Limb (tissue), 2 donors: ENCODE measurements around the gene FNBP1.

Source experiments
- DNase-seq, 2 donors: peaks; one replicate each; pipeline ENCODE4 v3.0.0-alpha.2; 2016; ENCODE audit errors: extremely low spot score in 2 of 2

FNBP1 gene

DNA sequence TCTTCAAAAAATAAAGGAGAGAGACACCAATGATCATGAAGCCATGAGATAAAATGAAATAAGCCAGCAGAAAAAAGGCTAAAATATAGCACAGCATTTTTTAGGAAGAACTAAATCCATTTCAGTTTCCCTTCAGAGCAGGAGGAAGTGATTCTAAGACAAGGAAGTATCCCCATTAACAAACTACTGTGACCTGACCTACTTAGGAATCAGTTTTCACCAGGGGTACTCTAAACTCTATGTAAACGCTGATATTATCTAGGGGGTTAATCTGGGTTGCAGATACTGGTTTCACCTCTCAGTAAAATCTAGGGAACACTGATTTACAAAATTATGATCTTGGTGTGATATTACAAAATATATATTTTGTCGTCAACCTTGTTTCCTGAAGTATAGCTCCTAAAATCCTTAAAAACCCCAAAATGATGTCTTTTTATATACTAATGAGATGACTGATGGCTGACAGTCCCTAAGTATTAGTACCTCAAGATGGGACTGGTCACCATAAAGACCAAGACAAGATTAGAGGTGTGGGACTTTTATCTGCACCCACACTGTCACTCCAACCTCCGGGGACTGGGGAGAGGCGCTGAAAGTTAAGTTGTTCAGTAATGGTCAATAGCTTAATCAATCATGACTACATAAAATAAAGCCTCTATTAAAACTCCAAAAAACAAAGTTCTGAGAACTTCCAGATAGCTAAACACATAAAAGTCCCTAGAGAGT is 2.9 kb upstream of the FNBP1 start:
- no peak for DNase-seq

DNA sequence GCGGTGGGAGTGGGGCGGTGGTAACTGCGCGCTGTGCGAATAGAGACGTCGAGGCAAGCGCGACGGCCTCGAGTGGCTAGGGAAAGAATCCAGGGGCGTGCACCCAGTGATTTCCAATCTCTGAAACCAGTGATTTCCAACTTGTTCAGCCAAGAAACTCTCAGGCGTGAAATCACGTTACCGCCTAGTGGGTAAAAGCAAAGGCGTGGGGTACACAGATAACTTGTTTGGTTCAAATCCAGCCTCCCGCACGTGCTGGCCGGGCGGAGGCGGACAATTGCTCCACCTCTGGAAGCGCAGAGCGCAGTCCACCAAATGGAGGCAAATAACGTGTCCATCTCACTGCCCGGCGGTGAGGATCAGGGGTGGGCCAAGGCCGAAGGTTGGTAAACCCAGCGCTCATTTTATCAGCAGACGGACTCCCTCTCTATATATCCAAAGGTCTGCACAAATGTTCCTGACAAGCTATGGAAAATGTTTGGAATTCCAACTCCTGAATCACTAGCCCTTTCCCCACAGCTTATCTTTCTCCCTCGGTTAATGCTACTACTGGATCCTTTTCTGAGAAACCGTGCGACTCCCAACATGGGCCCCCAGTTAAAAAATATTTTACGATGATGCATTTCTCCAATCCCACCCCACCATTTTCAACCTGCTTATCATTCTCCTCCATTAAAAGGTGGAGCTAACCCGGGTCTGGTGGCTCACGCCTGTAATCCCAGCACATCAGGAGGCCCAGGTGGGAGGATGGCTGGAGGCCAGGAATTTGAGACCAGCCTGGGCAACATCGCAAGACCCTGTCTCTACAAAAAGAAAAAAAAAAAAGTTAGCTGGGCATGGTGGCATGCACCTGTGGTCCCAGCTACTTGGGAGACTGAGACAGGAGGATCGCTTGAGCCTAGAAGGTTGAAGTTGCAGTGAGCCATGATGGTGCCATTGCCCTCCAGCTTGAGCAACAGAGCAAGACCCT is 950 bp upstream of the FNBP1 start:
- DNase-seq: peak in 1 of 2 donors; percentile 62

DNA sequence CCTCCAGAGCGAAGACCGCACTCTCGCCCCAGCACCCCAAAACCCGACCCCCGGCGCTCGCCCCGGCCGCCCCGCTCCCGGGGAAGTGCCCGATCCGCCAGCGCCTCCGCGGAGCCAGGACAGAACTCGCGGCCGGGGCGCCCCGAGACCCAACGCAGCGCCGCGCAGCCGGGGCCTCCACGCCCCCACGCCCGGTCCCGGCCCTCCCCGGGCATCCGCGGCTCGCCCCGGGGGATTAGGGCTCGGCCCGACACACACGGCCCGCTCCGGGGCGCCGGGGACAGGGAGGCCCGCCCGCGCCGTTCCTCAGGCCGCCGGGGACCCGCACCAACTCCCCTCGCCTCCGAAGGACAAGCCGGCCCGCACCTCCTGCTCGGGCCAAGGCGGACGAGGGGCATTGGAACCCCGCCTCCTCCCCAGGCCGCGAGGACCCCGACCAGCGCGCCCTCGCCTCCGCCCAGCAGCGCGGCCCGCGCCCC is 544 bp downstream of the FNBP1 start:
- DNase-seq: no peak

DNA sequence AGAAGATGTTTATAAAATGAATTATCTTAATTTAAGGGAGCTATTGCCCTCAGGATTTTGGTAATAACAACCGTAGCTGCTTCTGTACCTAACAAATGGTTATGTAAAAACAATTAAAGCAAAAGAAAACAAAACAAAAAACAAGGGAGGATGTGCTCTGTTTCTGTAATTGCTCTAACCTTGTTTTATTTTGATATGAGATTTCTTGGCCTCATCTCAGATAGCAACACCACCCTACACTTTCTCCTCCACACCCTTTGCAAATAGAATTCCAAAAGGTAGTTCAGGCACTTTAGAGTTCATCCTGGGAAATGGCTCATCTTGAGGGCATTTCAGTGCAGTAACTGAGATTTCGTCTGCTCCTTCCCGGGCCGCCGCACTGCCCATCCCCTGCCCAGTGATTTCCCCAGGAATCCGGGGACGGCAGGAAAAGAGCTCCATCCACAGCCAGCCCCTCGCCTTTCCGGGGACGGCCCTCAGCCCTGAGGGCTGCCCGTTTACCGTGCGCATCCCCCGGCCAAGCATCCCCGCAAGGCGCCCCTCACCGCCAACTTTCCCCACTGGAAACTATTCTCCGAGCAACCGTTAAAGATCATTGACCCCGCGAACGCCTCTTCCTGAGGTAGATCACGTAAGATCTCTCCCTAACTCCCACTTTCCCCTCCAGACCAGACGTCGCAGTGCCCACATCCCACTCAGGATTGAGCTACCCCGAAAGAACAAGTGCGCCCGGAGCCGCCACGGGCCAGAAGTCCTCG is 1.2 kb downstream of the FNBP1 start:
- DNase-seq: peak in 1 of 2 donors; percentile 54

DNA sequence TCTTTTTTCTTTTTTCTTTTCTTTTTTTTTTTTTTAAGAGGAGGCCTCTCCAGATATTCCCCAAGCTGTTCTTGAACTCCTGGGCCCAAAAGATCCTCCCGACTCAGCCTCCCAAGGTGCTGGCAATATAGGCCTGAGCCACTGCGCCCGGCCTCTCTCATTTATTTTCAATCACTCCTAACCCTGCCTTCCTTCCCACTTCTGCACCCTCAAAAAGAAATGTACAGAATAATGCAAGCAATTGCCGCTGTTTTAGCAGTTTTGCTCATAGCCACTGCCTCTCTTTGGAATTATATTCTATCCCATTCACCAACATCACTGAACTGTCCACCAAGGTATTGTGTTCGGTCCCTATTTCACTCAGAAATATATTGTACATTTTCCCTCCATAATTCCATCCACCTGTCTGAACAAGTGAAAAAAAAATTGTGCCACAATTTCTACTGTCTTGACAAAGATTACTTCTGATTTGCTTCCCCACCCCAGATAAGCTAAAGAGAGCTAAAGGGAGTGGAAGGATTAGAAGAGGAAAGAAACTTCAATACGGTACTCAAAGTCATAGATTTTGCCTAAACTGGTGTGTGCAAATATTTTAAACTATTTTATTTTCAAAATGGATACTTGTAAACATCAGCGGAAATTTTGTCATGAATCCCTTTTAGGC is 1.9 kb downstream of the FNBP1 start:
- DNase-seq: no peak

DNA sequence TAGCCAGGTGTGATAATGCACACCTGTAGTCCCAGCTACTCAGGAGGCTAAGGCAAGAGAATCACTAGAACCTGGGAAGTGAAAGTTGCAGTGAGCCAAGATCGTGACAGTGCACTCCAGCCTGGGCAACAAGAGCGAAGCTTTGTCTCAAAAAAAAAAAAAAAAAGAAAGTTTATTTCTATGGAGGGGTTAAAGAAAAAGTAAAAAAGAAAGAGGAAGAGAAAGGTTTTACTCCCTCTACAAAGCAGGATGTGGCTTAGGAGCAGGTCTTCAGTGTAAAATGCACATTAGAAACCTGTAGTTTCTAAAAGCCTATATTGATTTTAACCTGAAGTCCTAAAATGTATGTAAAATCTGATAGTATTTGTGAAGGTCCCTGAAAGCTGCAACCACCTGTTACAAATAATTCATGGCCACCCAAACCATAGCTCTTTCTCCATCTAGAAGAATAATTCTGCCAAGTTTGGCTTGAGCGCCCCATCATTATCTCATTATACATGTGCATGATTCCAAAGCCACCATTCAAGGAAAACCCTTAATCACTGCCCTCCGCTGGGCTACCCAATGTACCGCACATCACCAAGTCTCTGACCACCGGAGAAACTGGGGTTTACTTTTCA is 3.4 kb downstream of the FNBP1 start:
- no peak for DNase-seq

DNA sequence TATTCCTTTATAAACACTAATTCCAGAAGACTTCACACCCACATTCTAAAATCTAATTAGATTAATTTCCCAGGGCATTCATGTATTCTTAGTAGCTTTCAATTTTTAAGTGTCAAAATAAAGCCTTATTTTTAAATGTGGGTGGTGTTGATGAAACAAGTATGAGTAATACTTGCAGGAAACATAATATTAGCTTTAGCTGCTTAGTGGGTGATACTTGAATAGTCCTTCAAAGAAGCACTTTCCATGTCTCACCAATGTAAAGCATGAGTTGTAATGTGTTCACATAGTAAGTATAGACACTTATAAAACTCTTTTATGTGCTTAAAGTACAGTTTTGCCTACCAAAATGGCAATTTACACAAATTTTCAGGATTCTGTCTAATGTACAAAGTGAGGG is 6.9 kb downstream of the FNBP1 start:
- no peak for DNase-seq

DNA sequence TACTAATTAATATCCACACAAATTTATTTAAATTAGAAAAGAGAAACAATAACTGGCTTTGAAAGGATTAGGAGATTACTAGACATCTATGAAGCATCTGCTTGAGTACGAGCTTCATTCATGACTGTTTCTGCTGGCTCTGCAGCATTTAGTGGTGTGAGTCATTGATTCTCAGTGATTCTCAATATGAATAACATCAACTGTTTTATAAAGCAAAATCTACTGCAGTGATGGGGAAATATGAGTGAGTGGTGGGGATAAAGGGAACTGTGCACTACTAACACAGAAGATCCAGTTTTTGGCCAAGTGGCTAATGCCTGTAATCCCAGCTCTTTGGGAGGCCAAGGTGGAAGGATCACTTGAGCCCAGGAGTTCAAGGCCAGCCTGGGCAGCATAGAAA is 8.4 kb downstream of the FNBP1 start:
- no peak for DNase-seq

DNA sequence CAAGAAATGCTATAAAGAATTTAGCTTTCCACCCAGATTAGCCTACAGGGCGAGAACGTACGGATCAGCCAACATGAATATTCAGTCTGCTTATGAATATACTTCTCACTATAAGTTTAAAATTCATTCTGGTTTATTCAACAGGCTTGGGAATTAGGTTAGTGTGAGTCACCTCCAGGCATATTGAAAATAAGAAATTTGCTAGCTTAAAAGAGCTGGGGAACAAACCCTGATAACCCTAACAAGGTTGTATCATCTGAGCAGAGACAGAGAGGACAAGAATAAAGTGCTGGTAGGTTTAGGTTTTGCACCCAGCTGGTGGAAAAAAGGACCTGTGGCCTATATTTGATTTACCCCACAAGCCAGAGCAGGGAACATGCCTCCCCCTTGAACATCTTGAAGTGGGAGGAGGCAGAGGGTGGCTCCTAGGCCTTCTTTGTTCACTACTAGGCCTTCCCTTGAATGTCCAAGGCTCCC is 12.3 kb downstream of the FNBP1 start:
- no peak for DNase-seq

DNA sequence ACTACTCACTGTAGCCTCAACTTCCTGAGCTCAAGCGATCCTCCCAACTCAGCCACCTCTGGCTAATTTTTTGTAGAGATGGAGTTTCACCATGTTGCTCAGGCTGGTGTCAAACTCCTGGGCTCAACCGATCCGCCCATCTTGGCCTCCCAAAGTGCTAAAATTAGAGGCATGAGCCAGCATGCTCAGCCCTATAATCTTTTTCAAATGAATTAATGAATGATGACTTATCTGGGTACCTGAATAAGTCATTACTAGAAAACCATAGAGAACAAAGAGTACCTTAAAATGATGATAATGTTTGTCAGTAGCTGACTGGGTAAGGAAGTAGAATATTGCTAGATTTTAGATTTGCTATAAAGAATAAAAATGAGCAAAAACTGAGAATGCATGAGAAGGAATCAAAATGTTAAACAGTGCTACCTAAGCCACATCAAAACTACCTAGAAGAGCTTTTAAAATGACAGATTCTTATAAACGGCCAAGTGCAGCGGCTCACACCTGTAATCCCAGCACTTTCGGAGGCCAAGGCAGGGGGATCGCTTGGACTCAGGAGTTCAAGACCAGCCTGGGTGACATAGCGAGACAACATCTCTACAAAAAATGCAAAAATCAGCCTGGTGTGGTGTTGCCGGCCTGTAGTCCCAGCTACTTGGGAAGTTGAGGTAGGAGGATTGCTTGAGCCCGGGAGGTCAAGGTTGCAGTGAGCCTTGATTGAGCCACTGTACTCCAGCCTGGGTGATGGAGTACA is 13.6 kb downstream of the FNBP1 start:
- DNase-seq: no peak

DNA sequence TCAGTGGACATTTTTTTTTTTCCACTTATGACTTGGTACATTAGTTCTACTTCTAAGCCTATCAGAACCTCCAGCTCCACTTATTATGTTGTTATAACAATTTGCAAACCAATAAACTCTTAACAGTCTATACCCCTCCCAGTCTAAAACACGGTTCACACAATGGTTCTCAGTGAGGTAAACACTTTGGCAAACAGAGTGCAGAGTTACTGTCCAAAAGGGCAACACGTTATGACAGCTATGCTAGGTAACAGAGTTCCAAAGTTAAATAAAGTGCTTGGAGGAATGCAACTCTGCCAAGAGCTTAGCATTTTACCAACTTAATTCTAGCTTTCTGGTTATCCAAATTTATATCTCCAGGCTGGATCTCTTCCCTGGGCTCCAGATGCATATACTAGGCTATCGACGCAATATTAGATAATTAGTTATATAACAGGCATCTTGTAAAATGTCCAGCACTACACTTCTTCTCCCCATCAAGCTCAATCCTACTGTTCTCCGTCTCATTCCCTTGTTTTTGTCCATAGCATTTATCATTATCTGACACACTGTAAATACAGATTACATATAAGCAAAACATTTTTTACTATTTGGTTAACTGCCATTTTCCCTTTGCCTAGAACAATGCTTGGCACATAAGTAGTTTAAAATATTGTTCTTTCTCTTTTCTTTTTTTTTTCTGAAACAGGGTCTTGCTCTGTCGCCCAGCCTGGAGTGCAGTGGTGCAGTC is 14.3 kb downstream of the FNBP1 start:
- DNase-seq: no peak

DNA sequence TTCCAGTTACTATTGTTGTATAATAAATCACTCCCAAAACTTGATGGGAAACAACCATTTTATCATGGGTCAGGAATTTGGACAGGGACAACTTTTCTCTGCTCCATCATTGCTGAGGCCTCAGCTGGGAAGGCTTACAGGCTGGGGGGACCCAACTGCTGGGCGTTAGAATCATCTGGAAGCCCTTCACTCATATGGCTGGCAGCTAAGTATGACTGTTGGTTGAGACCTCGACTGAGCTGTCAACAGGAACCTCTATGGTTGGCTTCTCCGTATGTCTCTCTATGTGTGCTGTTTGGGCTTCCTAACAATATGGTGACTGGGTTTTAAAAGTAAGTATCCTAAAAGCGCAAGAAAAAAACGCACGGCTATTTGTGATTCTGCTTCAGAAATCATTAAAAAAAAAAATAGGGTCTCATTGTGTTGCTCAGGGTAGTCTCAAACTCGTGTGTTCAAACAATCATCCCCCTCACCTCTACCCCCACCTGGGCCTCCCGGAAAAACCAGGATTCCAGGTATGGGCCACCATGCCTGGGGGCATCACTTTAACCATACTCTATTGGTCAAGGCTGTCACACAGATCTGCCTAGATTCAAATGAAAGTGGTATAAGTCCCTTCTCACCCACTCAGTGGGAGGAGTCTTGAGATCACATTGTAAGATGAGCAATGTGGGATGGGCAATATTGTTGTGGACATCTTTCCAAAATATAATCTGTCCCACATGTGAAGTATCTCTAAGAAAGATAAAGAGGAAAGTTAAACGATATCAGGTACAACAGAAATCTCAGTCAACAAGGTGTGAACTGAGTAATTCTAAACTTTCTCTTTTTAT is 15.2 kb downstream of the FNBP1 start:
- DNase-seq: no peak

DNA sequence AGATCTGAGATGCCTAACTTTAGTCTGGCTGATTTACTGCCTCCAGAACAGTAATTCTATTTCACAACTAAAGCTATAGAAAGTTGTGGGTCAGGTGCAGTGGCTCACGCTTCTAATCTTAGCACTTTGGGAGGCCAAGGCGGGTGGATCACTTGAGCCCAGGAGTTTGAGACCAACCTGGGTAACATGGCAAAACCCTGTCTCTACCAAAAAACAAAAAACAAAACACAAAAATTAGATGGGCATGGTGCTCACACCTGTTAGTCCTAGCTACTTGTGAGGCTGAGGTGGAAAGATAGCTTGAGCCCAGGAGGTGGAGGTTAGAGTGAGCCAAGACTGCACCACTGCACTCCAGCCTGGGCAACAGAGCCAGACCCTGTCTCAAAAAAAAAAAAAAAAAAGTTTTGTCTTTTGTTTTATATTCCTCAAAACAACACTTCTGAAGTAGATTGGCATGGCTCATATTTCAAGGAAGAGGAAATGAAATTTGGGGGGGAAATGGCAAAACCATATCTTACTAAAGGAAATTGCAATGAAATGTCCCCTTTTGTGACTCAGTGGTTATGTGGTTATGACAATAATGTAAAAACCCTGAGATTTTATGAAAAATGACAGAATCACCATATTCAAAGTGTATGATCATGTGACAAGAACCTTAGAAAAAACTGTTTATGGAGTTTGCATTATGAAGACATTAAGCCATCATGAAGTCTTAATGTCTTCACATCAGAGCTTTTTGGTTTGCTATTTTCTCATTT is 16.2 kb downstream of the FNBP1 start:
- no peak for DNase-seq

DNA sequence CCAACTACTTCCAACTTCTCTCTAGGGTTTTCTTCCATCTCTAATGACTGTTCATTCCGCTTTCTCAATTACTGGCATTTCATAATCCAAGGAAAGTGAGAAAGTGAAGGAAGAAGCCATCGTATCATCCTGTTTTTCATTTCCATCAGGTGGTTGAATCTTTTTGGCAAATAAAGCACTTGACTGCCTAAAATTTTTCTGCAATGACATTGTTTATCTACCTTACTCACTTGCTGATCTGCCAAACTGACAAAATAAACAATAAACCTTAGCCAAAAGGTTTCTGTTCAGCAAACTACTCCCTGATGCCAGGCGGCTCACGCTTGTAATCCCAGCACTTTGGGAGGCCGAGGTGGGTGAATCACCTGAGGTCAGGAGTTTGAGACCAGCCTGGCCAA is 18.4 kb downstream of the FNBP1 start:
- DNase-seq: no peak

DNA sequence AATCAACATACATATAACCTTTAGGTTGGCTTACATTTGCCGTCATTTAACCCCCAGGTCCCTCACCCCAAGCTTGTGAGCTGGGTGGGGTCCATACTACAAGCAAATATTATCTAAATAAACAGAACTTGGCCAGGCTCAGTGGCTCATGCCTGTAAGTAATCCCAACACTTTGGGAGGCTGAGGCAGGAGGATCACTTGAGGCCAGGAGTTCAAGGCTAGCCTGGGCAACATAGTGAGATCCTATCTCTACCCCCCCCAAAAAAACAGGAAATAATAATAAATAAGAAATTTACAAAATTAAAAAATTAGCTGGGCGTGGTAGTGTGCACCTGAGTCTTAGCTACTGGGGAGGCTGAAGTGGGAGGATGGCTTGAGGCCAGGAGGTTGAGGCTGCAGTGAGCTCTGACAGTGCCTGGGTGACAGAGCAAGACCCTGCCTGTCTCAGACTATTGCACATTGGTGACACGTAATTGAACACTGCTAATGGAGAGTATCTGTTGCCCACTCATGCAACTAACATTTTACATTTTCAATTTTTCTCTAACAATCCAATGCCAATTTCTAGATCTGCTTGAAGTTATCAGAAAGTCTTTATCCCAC is 18.9 kb downstream of the FNBP1 start:
- DNase-seq: no peak

DNA sequence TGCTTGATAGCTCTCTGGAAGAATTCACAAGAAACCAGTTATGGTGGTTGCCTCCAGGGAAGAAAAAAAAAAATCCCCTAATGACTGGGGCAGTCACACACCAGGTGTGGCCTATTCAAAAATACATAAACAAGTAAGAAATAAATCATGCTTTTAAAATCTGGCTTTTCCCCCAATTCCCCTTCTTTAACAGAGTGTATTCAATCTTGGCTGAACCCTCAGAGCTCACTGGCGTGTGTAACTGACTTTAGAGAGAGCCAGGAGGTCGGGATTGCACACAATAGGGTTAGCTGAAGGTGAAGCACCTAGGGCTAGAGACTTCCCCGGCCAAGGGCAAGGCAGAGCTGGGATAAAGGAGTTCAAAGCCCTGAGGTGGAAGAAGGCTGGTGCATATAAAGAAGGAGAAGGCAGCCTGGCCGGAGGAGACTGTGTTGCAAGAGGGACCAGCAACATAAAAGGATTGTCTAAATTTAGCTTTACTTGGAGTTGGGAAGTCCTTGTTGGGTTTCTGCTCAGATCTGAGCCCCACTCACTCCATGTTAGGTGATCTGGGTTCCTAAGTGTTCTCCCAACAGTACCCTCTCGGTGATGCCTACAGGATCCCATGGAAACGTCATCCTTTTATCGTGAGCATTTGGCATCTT is 19.7 kb downstream of the FNBP1 start:
- DNase-seq: no peak
